ENCODE results near the gene SLIT3.
"Not testable (repeated sequence)": the region's sequence is repeated elsewhere in the genome, so short reads cannot be mapped to it uniquely, and the experiment has no call there.

The SLIT3 gene

GRCh38 chr5:168749391-168750100 lies 551.4 kb downstream of the SLIT3 start:
- no peak for DNase-seq

GRCh38 chr5:168747987-168748777 lies 552.8 kb downstream of the SLIT3 start:
- DNase-seq = peak; percentile 4

GRCh38 chr5:168746893-168747640 lies 553.9 kb downstream of the SLIT3 start:
- DNase-seq = no peak

- not testable (repeated sequence) for DNase-seq
These were observed 554.6 kb downstream of the SLIT3 start for GRCh38 chr5:168746126-168746892.

GRCh38 chr5:168743617-168744016 lies 557.3 kb downstream of the SLIT3 start:
- no peak for DNase-seq

- not testable (repeated sequence) for DNase-seq
These were observed 558.6 kb downstream of the SLIT3 start for GRCh38 chr5:168742311-168742710.

GRCh38 chr5:168740811-168741213 lies 560.1 kb downstream of the SLIT3 start:
- DNase-seq = no peak

GRCh38 chr5:168740092-168740800 lies 560.7 kb downstream of the SLIT3 start:
- no peak for DNase-seq

- no peak for DNase-seq
These were observed 563.9 kb downstream of the SLIT3 start for GRCh38 chr5:168737066-168737465.

- DNase-seq = no peak
These were observed 564.6 kb downstream of the SLIT3 start for GRCh38 chr5:168736281-168736831.

GRCh38 chr5:168734620-168735300 lies 566.2 kb downstream of the SLIT3 start:
- DNase-seq = no peak

GRCh38 chr5:168734119-168734518 lies 566.8 kb downstream of the SLIT3 start:
- no peak for DNase-seq

- no peak for DNase-seq
These were observed 572.3 kb downstream of the SLIT3 start for GRCh38 chr5:168728546-168729211.

- DNase-seq = no peak
These were observed 573.4 kb downstream of the SLIT3 start for GRCh38 chr5:168727547-168727946.

GRCh38 chr5:168726342-168726741 lies 574.6 kb downstream of the SLIT3 start:
- no peak for DNase-seq

GRCh38 chr5:168724227-168724626 lies 576.7 kb downstream of the SLIT3 start:
- no peak for DNase-seq

GRCh38 chr5:168723037-168723436 lies 577.9 kb downstream of the SLIT3 start:
- no peak for DNase-seq

- DNase-seq = no peak
These were observed 579.0 kb downstream of the SLIT3 start for GRCh38 chr5:168721966-168722365.

- no peak for DNase-seq
These were observed 579.8 kb downstream of the SLIT3 start for GRCh38 chr5:168721002-168721753.

- no peak for DNase-seq
These were observed 580.4 kb downstream of the SLIT3 start for GRCh38 chr5:168720575-168720974.
